GM13977 (cell line): Measurements from ENCODE around the gene PLEKHO2.
A peak's percentile ranks its signal among the peaks of the same experiment; 100 is the strongest.

ENCODE experiments used
- DNase-seq: peaks from one replicate; pipeline ENCODE4 v3.0.0; 2012; ENCODE audit warnings: low spot score
- CTCF ChIP-seq: IDR thresholded peaks from 2 replicates; pipeline ENCODE4 v1.5.1; 2012; ENCODE audit warnings: mild to moderate bottlenecking, control low read depth; ENCODE audit not compliant: insufficient read depth; ENCODE audit errors: extremely low read depth, missing control alignments
- in situ Hi-C: fragments of 300-500 bp; cut with MboI; formaldehyde crosslinking; loops from one replicate; pipeline ENCODE4 v1.12.0; 2022; ENCODE audit warnings: low sequenced_read_pairs, low pct_unique_long_range_greater_than_20kb, mixed read lengths, inconsistent platforms; ENCODE audit not compliant: unreplicated experiment

PLEKHO2 gene

GRCh38 chr15:64902863-64903262 is 61.1 kb downstream of the PLEKHO2 start:
- no peak for DNase-seq
- in situ Hi-C loops, result loop anchor here (10.0 kb wide), 1 partner anchor 168 kb away; no protein-coding TSS in a partner anchor
- TF ChIP-seq CTCF, result no peak

- no peak for TF ChIP-seq CTCF
- DNase-seq, result no peak
- in situ Hi-C loops, result loop anchor here (10.0 kb wide), 1 partner anchor 169 kb away; no protein-coding TSS in a partner anchor
Measured at GRCh38 chr15:64903326-64903950, 61.7 kb downstream of the PLEKHO2 start.

GRCh38 chr15:64904189-64904588 is 62.5 kb downstream of the PLEKHO2 start:
- in situ Hi-C loops, result loop anchor here (10.0 kb wide), 1 partner anchor 169 kb away; no protein-coding TSS in a partner anchor

GRCh38 chr15:64905119-64905831 is 63.6 kb downstream of the PLEKHO2 start:
- peak; percentile 87 for DNase-seq
- in situ Hi-C loops, result loop anchor here (10.0 kb wide), 1 partner anchor 170 kb away; no protein-coding TSS in a partner anchor
- peak; percentile 93 for TF ChIP-seq CTCF

More at GRCh38 chr15:64904189-64904588, 62.5 kb downstream of the PLEKHO2 start:
- no peak for TF ChIP-seq CTCF
- no peak for DNase-seq

- no peak for DNase-seq
- TF ChIP-seq CTCF, result no peak
- in situ Hi-C loops, result loop anchor here (10.0 kb wide), 1 partner anchor 171 kb away; no protein-coding TSS in a partner anchor
Measured at GRCh38 chr15:64905941-64906340, 64.2 kb downstream of the PLEKHO2 start.

GRCh38 chr15:64906402-64906801 is 64.7 kb downstream of the PLEKHO2 start:
- in situ Hi-C loops, result loop anchor here (10.0 kb wide), 1 partner anchor 172 kb away; no protein-coding TSS in a partner anchor
- no peak for TF ChIP-seq CTCF
- DNase-seq, result no peak
